GM23338 (cell line): ENCODE results near the gene EMX1. TPM values are rescaled to one million over a fixed set of nuclear protein-coding genes. Genes with fewer than 3 reads are reported as not detected.

Source experiments
- ATAC-seq: fragments of 200-7000 bp; cut with Tn5 transposase; 3 replicates; pipeline ENCODE4 v1.9.1; 2020
- DNase-seq: peaks from one replicate; pipeline ENCODE4 v3.0.0-alpha.2; 2015; ENCODE audit warnings: low spot score
- H2AFZ ChIP-seq: fragments of 200-600 bp; sonication (generic); 2 replicates; pipeline ENCODE4 v1.8.0; 2016; ENCODE audit warnings: antibody characterized with exemption, mild to moderate bottlenecking, moderate library complexity
- H3F3A ChIP-seq: fragments of 200-600 bp; sonication (generic); replicated peaks from 2 replicates; pipeline ENCODE4 v1.8.0; 2017; ENCODE audit warnings: antibody characterized with exemption, mixed run types, low read depth
- H3K27ac ChIP-seq: fragments of 200-600 bp; sonication (generic); 2 replicates; pipeline ENCODE4 v1.6.1; 2016; ENCODE audit warnings: low read depth
- H3K27me3 ChIP-seq: fragments of 200-600 bp; sonication (generic); 2 replicates; pipeline ENCODE4 v1.8.0; 2016; ENCODE audit warnings: mild to moderate bottlenecking, mixed run types, moderate library complexity; ENCODE audit not compliant: insufficient read depth
- H3K36me3 ChIP-seq: fragments of 200-600 bp; sonication (generic); 2 replicates; pipeline ENCODE4 v1.8.0; 2016; ENCODE audit warnings: mild to moderate bottlenecking; ENCODE audit not compliant: insufficient read depth
- H3K4me1 ChIP-seq: fragments of 200-600 bp; sonication (generic); 2 replicates; pipeline ENCODE4 v1.8.0; 2016; ENCODE audit warnings: mild to moderate bottlenecking, moderate library complexity; ENCODE audit not compliant: insufficient read depth
- H3K4me2 ChIP-seq: fragments of 200-600 bp; sonication (generic); 2 replicates; pipeline ENCODE4 v1.7.1; 2017; ENCODE audit warnings: mixed run types
- H3K4me3 ChIP-seq: fragments of 200-600 bp; sonication (generic); 2 replicates; pipeline ENCODE4 v1.6.1; 2016; ENCODE audit warnings: mixed run types
- H3K79me2 ChIP-seq: fragments of 200-600 bp; sonication (generic); replicated peaks from 2 replicates; pipeline ENCODE4 v1.8.0; 2017; ENCODE audit warnings: mild to moderate bottlenecking; ENCODE audit not compliant: insufficient read depth
- H3K9me2 ChIP-seq: fragments of 200-600 bp; sonication (generic); 2 replicates; pipeline ENCODE4 v1.8.0; 2017; ENCODE audit not compliant: insufficient read depth
- H4K20me1 ChIP-seq: fragments of 200-600 bp; sonication (generic); replicated peaks from 2 replicates; pipeline ENCODE4 v1.8.0; 2017; ENCODE audit warnings: mild to moderate bottlenecking; ENCODE audit not compliant: insufficient read depth
- H3K27ac Mint-ChIP-seq: 2 replicates; pipeline ENCODE4 v1.8.0; 2020; ENCODE audit warnings: inconsistent platforms, mild to moderate bottlenecking, moderate library complexity, mixed read lengths
- H3K27me3 Mint-ChIP-seq: 3 replicates; pipeline ENCODE4 v1.8.0; 2022; ENCODE audit warnings: low read depth, mild to moderate bottlenecking, moderate library complexity, mixed read lengths, inconsistent platforms; ENCODE audit not compliant: insufficient read depth, poor library complexity
- H3K36me3 Mint-ChIP-seq: 3 replicates; pipeline ENCODE4 v1.8.0; 2021; ENCODE audit warnings: low read depth, mild to moderate bottlenecking, inconsistent platforms, moderate library complexity, mixed read lengths
- H3K4me1 Mint-ChIP-seq: 3 replicates; pipeline ENCODE4 v1.8.0; 2020; ENCODE audit warnings: mild to moderate bottlenecking, inconsistent platforms, mixed read lengths
- H3K4me3 Mint-ChIP-seq: 3 replicates; pipeline ENCODE4 v1.8.0; 2021; ENCODE audit warnings: moderate library complexity, mild to moderate bottlenecking, inconsistent platforms, mixed read lengths
- H3K9me3 Mint-ChIP-seq: 3 replicates; pipeline ENCODE4 v1.8.0; 2020; ENCODE audit warnings: moderate library complexity, mild to moderate bottlenecking, inconsistent platforms, mixed read lengths
- REST ChIP-seq: IDR thresholded peaks from one replicate; pipeline ENCODE4 v1.6.1; 2018; ENCODE audit warnings: antibody characterized with exemption; ENCODE audit not compliant: unreplicated experiment
- ZNF462 ChIP-seq: fragments of 250-450 bp; sonication (Bioruptor Pico); IDR thresholded peaks from 2 replicates; pipeline ENCODE4 v1.5.0; 2020; ENCODE audit warnings: mild to moderate bottlenecking, moderate library complexity
- polyA plus RNA-seq: library from polyadenylated mRNA; unstranded; fragments of >200 nt; fragmentation: Nextera tagmentation; extraction: Ambion mirVana; gene quantifications from 2 replicates; pipeline ENCODE4 v1.2.1, GENCODE V29; 2016
- total RNA-seq: library from RNA; depleted of rRNA; stranded (reverse); fragments of >200 nt; shearing (Covaris generic); gene quantifications from 2 replicates; pipeline ENCODE4 v1.2.3, GENCODE V29; 2014

The EMX1 gene
- total and polyA plus RNA-seq, 2 experiments from 2014 or later, result 3.9 to 7.9 TPM

- DNase-seq, result no peak
- Histone ChIP-seq H4K20me1 (no peaks in the 10 kb centered on the region), H3K36me3 (no peaks in the 10 kb centered on the region), H3K4me1 (no peaks in the 10 kb centered on the region), H2AFZ (no peak overlapping the region), H3K27me3 (no peaks in the 10 kb centered on the region), H3F3A (no peaks in the 10 kb centered on the region), H3K9me2 (no peaks in the 10 kb centered on the region), H3K79me2 (no peaks in the 10 kb centered on the region), H3K4me2 (no peak overlapping the region), H3K4me3 (no peak overlapping the region), H3K27ac (no peak overlapping the region)
- Mint-ChIP-seq H3K27me3 (peaks cover 8% of the 10 kb centered on the region), H3K9me3 (no peaks in the 10 kb centered on the region), H3K27ac (no peak overlapping the region), H3K4me3 (no peak overlapping the region), H3K4me1 (peaks cover 14% of the 10 kb centered on the region), H3K36me3 (peaks cover 7% of the 10 kb centered on the region; the same call in 2 of the 3 replicates)
- no peak for TF ChIP-seq REST
- TF ChIP-seq ZNF462, result no peak
- no peak for ATAC-seq
Measured at GRCh38 chr2:72982781-72983499, 65.6 kb downstream of the EMX1 start.
